ENCODE measurements around the gene ZNF148.

Gene ZNF148

DNA sequence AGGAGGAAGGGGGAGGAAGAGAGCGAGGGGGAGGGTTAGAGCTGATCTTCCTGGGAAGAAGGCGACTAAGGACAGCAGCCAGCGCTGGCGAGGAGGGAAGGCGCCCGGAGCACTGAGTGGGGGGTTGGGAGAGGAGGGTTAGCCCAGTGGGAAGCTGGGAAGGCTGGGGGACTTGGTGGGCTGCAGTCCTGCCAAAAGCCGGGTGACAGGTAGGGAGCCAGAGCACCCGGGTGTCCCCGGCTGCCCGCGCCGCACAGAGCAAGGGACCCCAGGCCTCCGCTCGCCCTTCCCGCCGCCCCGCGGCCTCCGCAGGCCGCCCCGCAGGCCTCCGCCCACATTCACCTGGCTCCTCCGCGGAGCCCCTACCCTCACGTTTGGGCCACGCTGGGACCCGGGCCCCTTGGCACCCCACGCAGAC, 163.0 kb downstream of the ZNF148 start:
- peak overlapping the region; percentile 61 for H3K4me3 ChIP-seq (ENCODE audit: low read depth, low read length)
- DNase-seq (ENCODE audit: low read depth) = no peak
- no peak for TF ChIP-seq CTCF (conservative IDR thresholded peaks at IDR 0.05; ENCODE audit: low read depth, low read length)

- peak overlapping the region; percentile 61 for H3K4me3 ChIP-seq (ENCODE audit: low read depth, low read length)
- TF ChIP-seq CTCF (conservative IDR thresholded peaks at IDR 0.05; ENCODE audit: low read depth, low read length) = no peak
- DNase-seq (ENCODE audit: low read depth) = no peak
Observed at GRCh38 chr3:125211523-125212090, 163.5 kb downstream of the ZNF148 start.

DNA sequence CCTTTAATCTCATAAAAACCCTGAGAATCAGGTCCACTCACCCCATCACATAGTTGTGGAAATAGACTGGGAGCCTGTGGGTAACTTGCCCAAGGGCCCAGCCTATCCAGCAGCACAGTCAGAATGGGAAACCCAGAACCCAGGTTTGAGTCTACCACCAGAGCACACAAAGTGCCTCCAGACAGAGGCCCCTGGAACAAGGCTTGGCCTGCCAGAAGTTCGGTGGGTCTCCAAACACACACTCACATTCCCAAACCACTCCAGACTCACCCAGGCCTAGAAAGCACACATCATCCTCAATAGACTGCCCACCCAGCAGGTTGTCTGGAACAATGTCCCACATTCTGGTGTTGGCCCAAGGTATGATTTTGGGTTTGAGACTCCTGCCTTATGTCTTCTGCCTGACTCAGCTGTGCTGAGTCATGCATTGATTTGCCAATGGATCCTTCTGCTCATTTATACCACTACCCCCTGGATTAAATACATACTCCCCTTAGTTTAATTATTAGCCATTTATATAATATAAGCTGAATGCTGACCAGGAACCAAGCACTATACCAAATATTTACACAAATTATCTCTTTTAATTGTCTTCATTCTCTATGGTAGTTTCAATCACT, 167.1 kb downstream of the ZNF148 start:
- DNase-seq (ENCODE audit: low read depth) = no peak
- no peak overlapping the region for H3K4me3 ChIP-seq (ENCODE audit: low read depth, low read length)
- TF ChIP-seq CTCF (conservative IDR thresholded peaks at IDR 0.05; ENCODE audit: low read depth, low read length) = no peak

DNA sequence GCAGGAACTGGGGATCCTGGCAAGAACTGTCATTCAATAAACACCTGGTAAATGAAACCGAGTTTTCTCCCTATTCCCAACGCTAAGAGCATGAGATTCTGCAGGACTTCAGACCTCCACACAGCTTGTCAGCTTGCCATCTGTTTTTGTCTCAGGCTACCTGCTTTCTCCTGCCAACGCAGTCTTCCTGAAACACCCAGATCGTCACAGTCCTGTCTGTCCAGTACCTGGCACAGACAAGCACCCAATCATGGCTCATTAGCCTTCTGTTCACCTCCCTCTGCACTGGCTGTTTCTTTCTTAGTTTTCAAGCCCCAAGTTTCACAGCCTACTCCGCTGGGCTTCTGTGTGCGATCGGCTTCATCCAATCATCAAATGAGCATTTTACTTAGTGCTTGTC, 167.6 kb downstream of the ZNF148 start:
- no peak overlapping the region for H3K4me3 ChIP-seq (ENCODE audit: low read depth, low read length)
- no peak for TF ChIP-seq CTCF (conservative IDR thresholded peaks at IDR 0.05; ENCODE audit: low read depth, low read length)
- DNase-seq (ENCODE audit: low read depth) = no peak

DNA sequence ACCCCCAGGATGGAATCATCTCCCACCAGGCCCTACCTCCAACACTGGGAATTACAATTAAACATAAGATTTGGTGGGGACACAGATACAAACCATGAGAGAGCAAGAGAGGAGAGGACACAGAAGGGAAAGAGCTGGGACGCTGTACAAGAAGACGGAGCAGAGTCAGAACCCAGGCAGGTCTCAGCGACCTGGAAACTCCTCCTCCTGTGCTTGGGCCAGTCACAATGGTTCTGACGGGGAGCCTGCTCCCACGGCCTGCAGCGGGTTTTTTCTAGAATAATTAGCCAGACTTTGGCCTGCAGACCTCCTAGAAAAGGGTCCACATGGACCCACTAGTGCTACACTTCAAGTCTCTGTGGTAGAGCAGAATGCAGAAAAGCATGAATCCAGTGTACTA, 168.2 kb downstream of the ZNF148 start:
- H3K4me3 ChIP-seq (ENCODE audit: low read depth, low read length) = no peak overlapping the region
- no peak for DNase-seq (ENCODE audit: low read depth)
- no peak for TF ChIP-seq CTCF (conservative IDR thresholded peaks at IDR 0.05; ENCODE audit: low read depth, low read length)

DNA sequence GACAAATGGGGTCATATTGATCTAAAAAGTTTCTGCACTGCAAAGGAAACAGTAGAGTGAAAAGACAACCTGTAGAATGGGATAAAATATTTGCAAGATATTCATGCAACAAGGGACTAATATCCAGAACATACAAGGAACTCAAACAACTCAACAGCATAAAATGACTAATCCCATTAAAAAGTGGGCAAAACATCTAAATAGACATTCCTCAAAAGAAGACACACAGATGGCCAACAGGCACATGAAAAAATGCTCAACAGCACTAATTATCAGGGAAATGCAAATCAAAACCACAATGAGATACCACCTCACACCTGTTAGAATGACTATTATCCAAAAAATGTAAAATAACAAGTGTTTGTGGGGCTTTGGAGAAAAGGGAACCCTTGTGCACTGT, 171.4 kb downstream of the ZNF148 start:
- H3K4me3 ChIP-seq (ENCODE audit: low read depth, low read length) = no peak overlapping the region
- no peak for TF ChIP-seq CTCF (conservative IDR thresholded peaks at IDR 0.05; ENCODE audit: low read depth, low read length)
- DNase-seq (ENCODE audit: low read depth) = no peak

DNA sequence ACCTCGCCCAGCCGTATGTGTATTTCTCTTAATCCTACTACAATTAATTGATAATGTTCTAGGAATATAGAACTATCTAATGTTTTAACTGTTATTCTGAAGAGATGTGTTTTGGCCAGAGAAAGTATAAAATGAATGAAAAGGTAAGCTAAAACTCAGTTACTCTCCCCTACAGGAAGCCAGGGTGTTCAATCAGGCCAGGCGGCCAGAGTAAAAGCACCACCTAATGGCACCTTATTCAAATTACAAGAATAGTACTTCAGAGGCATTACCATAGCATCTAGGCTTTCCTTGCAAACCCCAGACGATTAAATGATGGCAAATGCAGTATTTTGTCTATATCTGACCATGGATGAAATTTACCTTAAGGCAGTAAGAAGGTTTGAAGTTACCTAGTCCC, 172.9 kb downstream of the ZNF148 start:
- H3K4me3 ChIP-seq (ENCODE audit: low read depth, low read length) = no peak overlapping the region
- peak; percentile 56 for DNase-seq (ENCODE audit: low read depth)
- TF ChIP-seq CTCF (conservative IDR thresholded peaks at IDR 0.05; ENCODE audit: low read depth, low read length) = peak; percentile 55
